ENCODE measurements around the gene NDC80.

Gene NDC80

GRCh38 chr18:2656237-2656980, 85.1 kb downstream of the NDC80 start (continued):
- TF ChIP-seq PATZ1 (tag by site-specific recombination; IDR thresholded peaks at IDR 0.05) (0 out of 2 replicates have a peak, but pooled peaks have one; percentile 7), ZNF501 (tag by site-specific recombination; IDR thresholded peaks at IDR 0.05) (peak; percentile 72; the same call in 1 of the 2 replicates), ZBTB11 (tag by site-specific recombination; conservative IDR thresholded peaks at IDR 0.05; ENCODE audit: low read depth) (peak; percentile 18; the same call in 1 of the 2 replicates), PRDM6 (tag by site-specific recombination; IDR thresholded peaks at IDR 0.05) (no peak), ZNF26 (tag by site-specific recombination; IDR thresholded peaks at IDR 0.05) (no peak), ZNF791 (tag by site-specific recombination; IDR thresholded peaks at IDR 0.05) (no peak), ZNF155 (tag by site-specific recombination; IDR thresholded peaks at IDR 0.05) (no peak), ZNF785 (tag by site-specific recombination; IDR thresholded peaks at IDR 0.05) (0 out of 2 replicates have a peak, but pooled peaks have one; percentile 45), ZBTB8A (tag by site-specific recombination; IDR thresholded peaks at IDR 0.05) (peak; percentile 30; the same call in 1 of the 2 replicates), SP2 (tag by site-specific recombination; IDR thresholded peaks at IDR 0.05) (peak; percentile 46), ZNF335 (tag by site-specific recombination; conservative IDR thresholded peaks at IDR 0.05) (peak; percentile 83), ZNF248 (tag by site-specific recombination; IDR thresholded peaks at IDR 0.05) (no peak), ZNF37A (tag by site-specific recombination; IDR thresholded peaks at IDR 0.05) (no peak), GLIS2 (tag by site-specific recombination; IDR thresholded peaks at IDR 0.05) (peak; percentile 44; the same call in 1 of the 2 replicates), ZNF2 (tag by site-specific recombination; IDR thresholded peaks at IDR 0.05) (0 out of 2 replicates have a peak, but pooled peaks have one; percentile 12), ZBTB10 (tag by site-specific recombination; IDR thresholded peaks at IDR 0.05) (no peak)
